K562 (cell line): ENCODE measurements around the gene PAPOLB. TPM values are rescaled to one million over a fixed set of nuclear protein-coding genes. Genes with fewer than 3 reads are reported as not detected.

Experiments used
- ATAC-seq: fragments of 200-7000 bp; cut with Tn5 transposase; 3 replicates; pipeline ENCODE4 v1.9.1; 2020; ENCODE audit warnings: moderate library complexity
- BruUV-seq: library from RNA; stranded (reverse); fragments of 400-500 nt; replicated peaks from 2 replicates; lab custom pipeline; 2021; lab: Mats Ljungman, UMichigan
- CTCF ChIA-PET: fragments of 300-600 bp; formaldehyde crosslinking; extraction: SDS; loops from one replicate; lab custom pipeline; 2021; ENCODE audit warnings: low intra/inter-chr PET ratio; lab: Yijun Ruan, JAX
- POLR2A ChIA-PET: fragments of 300-600, 350-650 bp; sonication (Branson Sonifier 250); formaldehyde crosslinking; extraction: SDS; loops from one replicate; lab custom pipeline; 2021; ENCODE audit warnings: antibody characterized with exemption, inconsistent platforms; lab: Yijun Ruan, JAX
- DNase-seq, 4 experiments: peaks; one replicate each; pipeline versions ENCODE4 v3.0.0 to v3.0.0-alpha.2; 2011 to 2018; ENCODE audit warnings: low spot score in 3 of 4, mixed read lengths in 3 of 4; ENCODE audit errors: extremely low read depth in 1 of 4
- FAIRE-seq: peaks from 2 replicates; lab custom pipeline; 2011; peaks lifted over from hg19 to GRCh38; lab: Jason Lieb, UNC
- H2AFZ ChIP-seq: 2 replicates; pipeline ENCODE4 v1.6.0; 2011; ENCODE audit warnings: low read depth, low read length, control low read depth, inconsistent platforms
- H3K27ac ChIP-seq: fragments of 200-600 bp; 3 replicates; pipeline ENCODE4 v1.8.0; 2011; ENCODE audit warnings: low read depth, mild to moderate bottlenecking, control low read depth, inconsistent platforms, low read length, moderate library complexity, mixed read lengths; ENCODE audit errors: extremely low read depth
- H3K27me3 ChIP-seq, 2 experiments: fragments of 300-600 bp in 1 of 2; 2 replicates in 1 of 2; 3 replicates in 1 of 2; pipeline versions ENCODE4 v1.6.0 to v1.8.0; 2011; ENCODE audit warnings: inconsistent platforms in 2 of 2, low read length in 2 of 2, mild to moderate bottlenecking in 1 of 2, mixed read lengths in 1 of 2, moderate library complexity in 1 of 2; ENCODE audit not compliant: control insufficient read depth in 2 of 2, insufficient read depth in 2 of 2
- H3K36me3 ChIP-seq: fragments of 300-600 bp; 3 replicates; pipeline ENCODE4 v1.8.0; 2011; ENCODE audit warnings: mild to moderate bottlenecking, low read length, inconsistent platforms; ENCODE audit not compliant: control insufficient read depth, insufficient read depth
- H3K4me1 ChIP-seq, 2 experiments: fragments of 200-600 bp in 1 of 2; replicated peaks in 1 of 2; 2 replicates in 1 of 2; 3 replicates in 1 of 2; pipeline versions ENCODE4 v1.5.1 to v1.8.0; 2011; ENCODE audit warnings: inconsistent platforms in 2 of 2, low read length in 2 of 2, mild to moderate bottlenecking in 1 of 2, mixed read lengths in 1 of 2, moderate library complexity in 1 of 2; ENCODE audit not compliant: control insufficient read depth in 2 of 2, insufficient read depth in 2 of 2
- H3K4me2 ChIP-seq: 2 replicates; pipeline ENCODE4 v1.6.1; 2011; ENCODE audit warnings: low read length, control low read depth, inconsistent platforms, mixed read lengths; ENCODE audit not compliant: insufficient read depth
- H3K4me3 ChIP-seq: fragments of 200-600 bp; sonication (generic), shearing (Covaris generic); 2 replicates; pipeline ENCODE4 v1.5.1; 2016; ENCODE audit warnings: control low read depth, inconsistent platforms
- H3K79me2 ChIP-seq: fragments of 200-600 bp; 3 replicates; pipeline ENCODE4 v1.8.0; 2011; ENCODE audit warnings: low read length, inconsistent platforms; ENCODE audit not compliant: control insufficient read depth, insufficient read depth
- H3K9ac ChIP-seq, 2 experiments: 2 replicates each; pipeline versions ENCODE4 v1.6.0 to v1.6.1; 2011; ENCODE audit warnings: low read depth in 2 of 2, low read length in 2 of 2, control low read depth in 1 of 2, inconsistent platforms in 1 of 2, mild to moderate bottlenecking in 1 of 2, mixed read lengths in 1 of 2; ENCODE audit not compliant: insufficient read depth in 1 of 2
- H3K9me1 ChIP-seq: one replicate; pipeline ENCODE4 v1.6.0; 2011; ENCODE audit warnings: inconsistent platforms, mild to moderate bottlenecking, low read length, moderate library complexity; ENCODE audit not compliant: control insufficient read depth, insufficient read depth
- H3K9me3 ChIP-seq: replicated peaks from 2 replicates; pipeline ENCODE4 v1.5.1; 2011; ENCODE audit warnings: low read depth, low read length, inconsistent platforms; ENCODE audit not compliant: control insufficient read depth, insufficient read depth
- H4K20me1 ChIP-seq: replicated peaks from 2 replicates; pipeline ENCODE4 v1.6.1; 2011; ENCODE audit warnings: low read length, inconsistent platforms, mixed read lengths; ENCODE audit not compliant: control insufficient read depth, insufficient read depth
- CHD4 ChIP-seq: fragments of 200-600 bp; sonication (generic); IDR thresholded peaks from 3 replicates; pipeline ENCODE4 v1.6.1; 2012; ENCODE audit warnings: low read depth, mild to moderate bottlenecking, mixed read lengths, low read length, inconsistent platforms; ENCODE audit not compliant: insufficient read depth, insufficient replicate concordance, poor library complexity, severe bottlenecking
- FOS ChIP-seq: IDR thresholded peaks from 3 replicates; pipeline ENCODE4 v1.6.1; 2011; ENCODE audit not compliant: insufficient read length; ENCODE audit errors: extremely low read depth
- FOXM1 ChIP-seq, 2 experiments: fragments of 450-650 bp in 1 of 2; sonication (generic) in 1 of 2; formaldehyde crosslinking in 1 of 2; IDR thresholded peaks; 2 replicates each; pipeline versions ENCODE4 v1.6.1 to v1.9.0; 2017 to 2022; ENCODE audit warnings: low read depth in 2 of 2, mild to moderate bottlenecking in 2 of 2, missing genetic modification reagents in 1 of 2, moderate library complexity in 1 of 2
- HDAC6 ChIP-seq: IDR thresholded peaks from 2 replicates; pipeline ENCODE4 v1.6.1; 2012; ENCODE audit warnings: low read depth, mild to moderate bottlenecking, control low read depth, inconsistent platforms, low read length, moderate library complexity
- KLF6 ChIP-seq: fragments of 250-450 bp; sonication (Bioruptor Pico); IDR thresholded peaks from 2 replicates; pipeline ENCODE4 v1.4.0; 2020; ENCODE audit warnings: mild to moderate bottlenecking, moderate library complexity, borderline replicate concordance
- TEAD4 ChIP-seq, 2 experiments: sonication (generic) in 1 of 2; formaldehyde crosslinking in 1 of 2; IDR thresholded peaks; 2 replicates each; pipeline versions ENCODE4 v1.6.1 to v1.8.0; 2012 to 2022; ENCODE audit warnings: borderline replicate concordance in 1 of 2, inconsistent platforms in 1 of 2, low read length in 1 of 2, mild to moderate bottlenecking in 1 of 2, missing genetic modification reagents in 1 of 2
- ZBTB17 ChIP-seq: fragments of 450-650 bp; formaldehyde crosslinking; IDR thresholded peaks from 2 replicates; pipeline ENCODE4 v1.4.0; 2020; ENCODE audit warnings: mild to moderate bottlenecking
- ZBTB7A ChIP-seq: IDR thresholded peaks from 2 replicates; pipeline ENCODE4 v1.6.1; 2011; ENCODE audit warnings: low read depth, mild to moderate bottlenecking, low read length, moderate library complexity, borderline replicate concordance; ENCODE audit not compliant: control insufficient read depth
- ZNF140 ChIP-seq: fragments of 250-450 bp; sonication (Bioruptor Pico); IDR thresholded peaks from 2 replicates; pipeline ENCODE4 v1.8.0; 2021; ENCODE audit warnings: moderate library complexity, mild to moderate bottlenecking, inconsistent platforms
- ZNF584 ChIP-seq: fragments of 200-800 bp; sonication (Bioruptor generic); IDR thresholded peaks from 2 replicates; pipeline ENCODE4 v1.6.1; 2016; ENCODE audit warnings: low read depth, mild to moderate bottlenecking, missing genetic modification characterization, missing compliant biosample characterization
- ZNF740 ChIP-seq, 3 experiments: fragments of 200-800 bp in 1 of 3; sonication (Bioruptor generic) in 1 of 3; sonication (generic) in 1 of 3; formaldehyde crosslinking in 1 of 3; IDR thresholded peaks; 2 replicates each; pipeline versions ENCODE4 v1.6.1 to v1.8.0; 2016 to 2022; ENCODE audit warnings: mild to moderate bottlenecking in 2 of 3, missing compliant biosample characterization in 2 of 3, missing genetic modification characterization in 2 of 3, missing genetic modification reagents in 1 of 3
- ZZZ3 ChIP-seq: fragments of 450-650 bp; IDR thresholded peaks from 2 replicates; pipeline ENCODE4 v1.6.1; 2016; ENCODE audit warnings: antibody characterized with exemption, mild to moderate bottlenecking, moderate library complexity
- WGBS: fragments of 100-300 bp; shearing (Covaris generic); methylation state at CpG from one replicate; pipeline ENCODE4 v1.1.6; 2016; ENCODE audit warnings: low coverage, mixed read lengths; ENCODE audit not compliant: insufficient coverage; ENCODE audit errors: missing lambda C conversion rate; 5-methylcytosine and 5-hydroxymethylcytosine counted together
- in situ Hi-C: fragments of 300-500 bp; cut with MboI; formaldehyde crosslinking; loops from 4 replicates; pipeline ENCODE4 v1.15.0; 2018; ENCODE audit warnings: inconsistent platforms, mixed read lengths
- intact Hi-C: fragments of 100-400 bp; cut with micrococcal nuclease; formaldehyde crosslinking; loops from 2 replicates; pipeline ENCODE4 v1.14.2; 2022
- polyA plus RNA-seq, 8 experiments: library from polyadenylated mRNA; depleted of rRNA in 4 of 8; stranded (reverse) in 5 of 8; unstranded in 3 of 8; fragments of >200 nt; fragmentation: Nextera tagmentation in 2 of 8; fragmentation: Illumina TruSeq in 1 of 8; extraction: Ambion mirVana in 2 of 8; extraction: Trizol in 1 of 8; gene quantifications; 2 replicates each; pipeline versions ENCODE4 v1.2.1 to v1.2.3, GENCODE V29; 2011 to 2014; ENCODE audit warnings: inconsistent platforms in 1 of 8, missing spikeins in 1 of 8
- total RNA-seq, 7 experiments: library from RNA; depleted of rRNA in 6 of 7; stranded (reverse); fragments of >200 nt in 6 of 7; fragmentation: Illumina TruSeq in 2 of 7; extraction: Trizol in 2 of 7; gene quantifications; 2 replicates each; pipeline versions ENCODE4 v1.2.1 to v1.2.3, GENCODE V29; 2011 to 2021; ENCODE audit warnings: low replicate concordance in 1 of 7
- TF ChIP-seq, protein P1 (sequence below): fragments of 450-650 bp; IDR thresholded peaks from one replicate; pipeline ENCODE4 v1.6.1; 2018; ENCODE audit warnings: mild to moderate bottlenecking, moderate library complexity; ENCODE audit not compliant: partially characterized antibody
- TF ChIP-seq, protein P2 (sequence below), 3 experiments: IDR thresholded peaks in 2 of 3; conservative IDR thresholded peaks in 1 of 3; 2 replicates each; pipeline ENCODE4 v1.5.1; 2011 to 2012; ENCODE audit warnings: low read length in 3 of 3, mild to moderate bottlenecking in 3 of 3, control low read depth in 2 of 3, improper control_type of control experiment in 1 of 3, inconsistent platforms in 1 of 3, low read depth in 1 of 3, mixed read lengths in 1 of 3, moderate library complexity in 1 of 3; ENCODE audit not compliant: insufficient read depth in 2 of 3

Gene PAPOLB
- total and polyA plus RNA-seq, 9 of the 15 experiments (the other 6 are each of a cell fraction or from before 2014, with no cell fraction given), result 0.04 to 0.33 (median 0.16) TPM; not detected in 4

DNA sequence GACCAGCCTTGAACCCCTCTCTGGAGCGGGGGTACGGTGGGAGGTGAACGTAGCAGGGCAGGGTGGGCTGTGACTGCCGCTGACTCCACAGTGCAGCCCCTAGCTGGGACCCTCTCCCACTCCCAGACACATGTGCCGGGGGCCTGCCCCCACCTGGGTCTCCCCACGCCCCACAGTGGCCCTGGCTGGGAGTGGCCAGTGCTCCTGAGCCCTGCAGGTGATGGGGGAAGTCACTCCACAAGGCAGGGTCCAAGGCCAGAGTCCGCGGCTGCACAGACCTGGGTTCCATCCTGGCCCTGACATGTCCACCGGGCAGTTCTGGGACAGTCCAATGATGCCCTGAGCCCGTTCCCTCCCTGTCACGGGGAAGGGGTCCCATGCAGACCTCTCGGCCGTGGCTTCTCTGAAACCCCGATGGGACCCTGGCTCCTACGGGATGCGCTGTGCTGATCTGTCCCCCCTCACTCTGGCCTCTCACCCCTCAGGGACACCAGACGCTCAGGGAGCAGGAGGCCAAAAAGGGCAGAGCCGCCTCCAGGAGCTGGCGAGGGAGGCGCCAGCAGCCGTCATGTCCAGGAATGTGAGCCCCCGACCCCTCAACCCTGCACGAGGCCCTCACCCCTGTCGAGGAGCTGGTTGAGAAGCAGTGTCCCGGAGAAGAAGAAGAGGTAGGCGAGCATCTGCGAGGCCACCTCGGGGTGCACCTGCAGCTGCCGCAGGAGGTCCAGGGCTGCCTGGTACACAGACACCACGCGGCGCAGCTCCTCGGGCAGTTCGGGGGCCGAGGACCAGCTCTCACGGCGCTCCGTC is 46.0 kb downstream of the PAPOLB start:
- H3K36me3 ChIP-seq, result no peaks in the 10 kb centered on the region
- H3K9me1 ChIP-seq, result no peaks in the 10 kb centered on the region
- no peak overlapping the region for H3K4me2 ChIP-seq
- FAIRE-seq (no peak), ATAC-seq (peak; percentile 43; the same call in 1 of the 3 replicates), DNase-seq (no peak)
- no peaks in the 10 kb centered on the region for H3K9me3 ChIP-seq
- H2AFZ ChIP-seq, result no peak overlapping the region
- H3K27ac ChIP-seq, result no peak overlapping the region
- no peaks in the 10 kb centered on the region for H3K79me2 ChIP-seq
- H3K4me3 ChIP-seq, result no peak overlapping the region
- in situ Hi-C loops, result no loop called here
- intact Hi-C loops, result no loop called here
- no peaks in the 10 kb centered on the region for H4K20me1 ChIP-seq
- ChIA-PET CTCF (no interaction called here), POLR2A (interaction anchor here (0.6 to 0.9 kb wide), 4 partner anchors 55 to 283 kb away, joined by 3 read pairs; no protein-coding TSS in a partner anchor)
- H3K27me3 ChIP-seq, result no peaks in the 10 kb centered on the region
- H3K4me1 ChIP-seq, result peaks cover 0 to 46% of the 10 kb centered on the region in 2 experiments; a peak in 2 of 5 replicates
- no peak overlapping the region; a peak in 1 of 4 replicates for H3K9ac ChIP-seq
- no TSS peak for BruUV-seq
- 71% methylated on average over 26 of the region's 38 CpGs for WGBS
- TF ChIP-seq FOS, result no peak
- TF ChIP-seq, protein P1, sequence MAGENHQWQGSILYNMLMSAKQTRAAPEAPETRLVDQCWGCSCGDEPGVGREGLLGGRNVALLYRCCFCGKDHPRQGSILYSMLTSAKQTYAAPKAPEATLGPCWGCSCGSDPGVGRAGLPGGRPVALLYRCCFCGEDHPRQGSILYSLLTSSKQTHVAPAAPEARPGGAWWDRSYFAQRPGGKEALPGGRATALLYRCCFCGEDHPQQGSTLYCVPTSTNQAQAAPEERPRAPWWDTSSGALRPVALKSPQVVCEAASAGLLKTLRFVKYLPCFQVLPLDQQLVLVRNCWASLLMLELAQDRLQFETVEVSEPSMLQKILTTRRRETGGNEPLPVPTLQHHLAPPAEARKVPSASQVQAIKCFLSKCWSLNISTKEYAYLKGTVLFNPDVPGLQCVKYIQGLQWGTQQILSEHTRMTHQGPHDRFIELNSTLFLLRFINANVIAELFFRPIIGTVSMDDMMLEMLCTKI, result no peak
- no peak for TF ChIP-seq TEAD4 (IDR thresholded peaks at IDR 0.05; ENCODE audit: low read length)
- TF ChIP-seq TEAD4 (CRISPR knock-in tag; IDR thresholded peaks at IDR 0.05; ENCODE audit: borderline replicate concordance), result no peak
- TF ChIP-seq HDAC6, result no peak
- no peak for TF ChIP-seq CHD4
- no peak for TF ChIP-seq ZZZ3
- TF ChIP-seq ZNF740 (CRISPR knock-in tag; IDR thresholded peaks at IDR 0.05), result no peak
- no peak for TF ChIP-seq ZNF740 (tag; IDR thresholded peaks at IDR 0.05)
- no peak for TF ChIP-seq ZBTB17 (CRISPR knock-in tag)
- no peak for TF ChIP-seq KLF6 (CRISPR knock-in tag)
- TF ChIP-seq ZNF584 (CRISPR knock-in tag), result no peak
- TF ChIP-seq, protein P2, sequence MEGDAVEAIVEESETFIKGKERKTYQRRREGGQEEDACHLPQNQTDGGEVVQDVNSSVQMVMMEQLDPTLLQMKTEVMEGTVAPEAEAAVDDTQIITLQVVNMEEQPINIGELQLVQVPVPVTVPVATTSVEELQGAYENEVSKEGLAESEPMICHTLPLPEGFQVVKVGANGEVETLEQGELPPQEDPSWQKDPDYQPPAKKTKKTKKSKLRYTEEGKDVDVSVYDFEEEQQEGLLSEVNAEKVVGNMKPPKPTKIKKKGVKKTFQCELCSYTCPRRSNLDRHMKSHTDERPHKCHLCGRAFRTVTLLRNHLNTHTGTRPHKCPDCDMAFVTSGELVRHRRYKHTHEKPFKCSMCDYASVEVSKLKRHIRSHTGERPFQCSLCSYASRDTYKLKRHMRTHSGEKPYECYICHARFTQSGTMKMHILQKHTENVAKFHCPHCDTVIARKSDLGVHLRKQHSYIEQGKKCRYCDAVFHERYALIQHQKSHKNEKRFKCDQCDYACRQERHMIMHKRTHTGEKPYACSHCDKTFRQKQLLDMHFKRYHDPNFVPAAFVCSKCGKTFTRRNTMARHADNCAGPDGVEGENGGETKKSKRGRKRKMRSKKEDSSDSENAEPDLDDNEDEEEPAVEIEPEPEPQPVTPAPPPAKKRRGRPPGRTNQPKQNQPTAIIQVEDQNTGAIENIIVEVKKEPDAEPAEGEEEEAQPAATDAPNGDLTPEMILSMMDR (IDR thresholded peaks at IDR 0.05 in 2 of 3, conservative IDR thresholded peaks at IDR 0.05 in 1 of 3; ENCODE audit: insufficient read depth in 2 of 3, low read depth in 1 of 3, low read length in 3 of 3), result 0 out of 6 replicates have a peak, but pooled peaks of 2 of the 3 experiments have one; percentile 12 to 15
- 0 out of 2 replicates have a peak, but pooled peaks have one; percentile 17 for TF ChIP-seq ZBTB7A
- TF ChIP-seq FOXM1 (IDR thresholded peaks at IDR 0.05; ENCODE audit: low read depth), result no peak
- no peak for TF ChIP-seq FOXM1 (CRISPR knock-in tag; IDR thresholded peaks at IDR 0.05; ENCODE audit: low read depth)
- TF ChIP-seq ZNF140 (CRISPR knock-in tag), result no peak
